GM12878 (cell line): ENCODE results near the gene MACROD2.

ENCODE experiments used
- CTCF ChIP-seq, 3 experiments: IDR thresholded peaks in 2 of 3; conservative IDR thresholded peaks in 1 of 3; 2 replicates each; pipeline ENCODE4 v1.5.1; 2011; ENCODE audit warnings: low read depth in 3 of 3, low read length in 3 of 3, mild to moderate bottlenecking in 3 of 3, control low read depth in 2 of 3, moderate library complexity in 2 of 3, inconsistent platforms in 1 of 3, mixed read lengths in 1 of 3; ENCODE audit not compliant: control insufficient read depth in 2 of 3, insufficient read depth in 1 of 3; ENCODE audit errors: extremely low read depth in 1 of 3
- HDAC6 ChIP-seq: fragments of 200-600 bp; sonication (generic); IDR thresholded peaks from one replicate; pipeline ENCODE4 v1.8.0; 2017; ENCODE audit warnings: antibody characterized with exemption; ENCODE audit not compliant: unreplicated experiment
- POLR2AphosphoS2 ChIP-seq: IDR thresholded peaks from 2 replicates; pipeline ENCODE4 v1.6.1; 2011; ENCODE audit warnings: low read depth, mild to moderate bottlenecking, low read length, improper control_type of control experiment, moderate library complexity
- SIN3A ChIP-seq: IDR thresholded peaks from 2 replicates; pipeline ENCODE4 v1.6.1; 2012; ENCODE audit warnings: low read depth, low read length, improper control_type of control experiment
- YY1 ChIP-seq: IDR thresholded peaks from 2 replicates; pipeline ENCODE4 v1.6.1; 2011; ENCODE audit warnings: low read depth, mild to moderate bottlenecking, low read length
- TF ChIP-seq, protein P1 (sequence below): fragments of 450-650 bp; IDR thresholded peaks from 2 replicates; pipeline ENCODE4 v1.6.1; 2016; ENCODE audit warnings: mild to moderate bottlenecking, moderate library complexity, borderline replicate concordance
- TF ChIP-seq, protein P2 (sequence below): IDR thresholded peaks from 2 replicates; pipeline ENCODE4 v1.6.1; 2012; ENCODE audit warnings: low read depth, low read length, improper control_type of control experiment

- TF ChIP-seq CTCF (IDR thresholded peaks at IDR 0.05 in 2 of 3, conservative IDR thresholded peaks at IDR 0.05 in 1 of 3; ENCODE audit: control insufficient read depth in 2 of 3, extremely low read depth in 1 of 3, insufficient read depth in 1 of 3, low read depth in 3 of 3, low read length in 3 of 3) (no peak), POLR2AphosphoS2 (no peak), YY1 (no peak), SIN3A (no peak), HDAC6 (no peak)
- TF ChIP-seq, protein P1, sequence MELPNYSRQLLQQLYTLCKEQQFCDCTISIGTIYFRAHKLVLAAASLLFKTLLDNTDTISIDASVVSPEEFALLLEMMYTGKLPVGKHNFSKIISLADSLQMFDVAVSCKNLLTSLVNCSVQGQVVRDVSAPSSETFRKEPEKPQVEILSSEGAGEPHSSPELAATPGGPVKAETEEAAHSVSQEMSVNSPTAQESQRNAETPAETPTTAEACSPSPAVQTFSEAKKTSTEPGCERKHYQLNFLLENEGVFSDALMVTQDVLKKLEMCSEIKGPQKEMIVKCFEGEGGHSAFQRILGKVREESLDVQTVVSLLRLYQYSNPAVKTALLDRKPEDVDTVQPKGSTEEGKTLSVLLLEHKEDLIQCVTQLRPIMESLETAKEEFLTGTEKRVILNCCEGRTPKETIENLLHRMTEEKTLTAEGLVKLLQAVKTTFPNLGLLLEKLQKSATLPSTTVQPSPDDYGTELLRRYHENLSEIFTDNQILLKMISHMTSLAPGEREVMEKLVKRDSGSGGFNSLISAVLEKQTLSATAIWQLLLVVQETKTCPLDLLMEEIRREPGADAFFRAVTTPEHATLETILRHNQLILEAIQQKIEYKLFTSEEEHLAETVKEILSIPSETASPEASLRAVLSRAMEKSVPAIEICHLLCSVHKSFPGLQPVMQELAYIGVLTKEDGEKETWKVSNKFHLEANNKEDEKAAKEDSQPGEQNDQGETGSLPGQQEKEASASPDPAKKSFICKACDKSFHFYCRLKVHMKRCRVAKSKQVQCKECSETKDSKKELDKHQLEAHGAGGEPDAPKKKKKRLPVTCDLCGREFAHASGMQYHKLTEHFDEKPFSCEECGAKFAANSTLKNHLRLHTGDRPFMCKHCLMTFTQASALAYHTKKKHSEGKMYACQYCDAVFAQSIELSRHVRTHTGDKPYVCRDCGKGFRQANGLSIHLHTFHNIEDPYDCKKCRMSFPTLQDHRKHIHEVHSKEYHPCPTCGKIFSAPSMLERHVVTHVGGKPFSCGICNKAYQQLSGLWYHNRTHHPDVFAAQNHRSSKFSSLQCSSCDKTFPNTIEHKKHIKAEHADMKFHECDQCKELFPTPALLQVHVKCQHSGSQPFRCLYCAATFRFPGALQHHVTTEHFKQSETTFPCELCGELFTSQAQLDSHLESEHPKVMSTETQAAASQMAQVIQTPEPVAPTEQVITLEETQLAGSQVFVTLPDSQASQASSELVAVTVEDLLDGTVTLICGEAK, result no peak
- TF ChIP-seq, protein P2, sequence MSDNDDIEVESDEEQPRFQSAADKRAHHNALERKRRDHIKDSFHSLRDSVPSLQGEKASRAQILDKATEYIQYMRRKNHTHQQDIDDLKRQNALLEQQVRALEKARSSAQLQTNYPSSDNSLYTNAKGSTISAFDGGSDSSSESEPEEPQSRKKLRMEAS, result no peak
Observed at GRCh38 chr20:15058841-15059240, 1063.5 kb downstream of the MACROD2 start.
